Adrenal gland (tissue), 5 donors: ENCODE data around the gene ADGRB3.

ENCODE experiments used
- CTCF ChIP-seq, 6 experiments: fragments of 450-650 bp in 4 of 6; fragments of 200-600 bp in 2 of 6; sonication (generic) in 1 of 6; IDR thresholded peaks; 1 replicate in 5 of 6; 2 replicates in 1 of 6; pipeline versions ENCODE4 v1.5.1 to v1.8.0; 2016 to 2021; ENCODE audit warnings: antibody characterized with exemption in 6 of 6, mild to moderate bottlenecking in 2 of 6, moderate library complexity in 1 of 6
- POLR2A ChIP-seq, 2 donors: fragments of 450-650 bp; IDR thresholded peaks; one replicate each; pipeline ENCODE4 v1.6.1; 2017; ENCODE audit warnings: antibody characterized with exemption in 2 of 2, mild to moderate bottlenecking in 2 of 2, moderate library complexity in 1 of 2
- donor health status: DM: no; HTN: no; CAD: no.

GRCh38 chr6:69069881-69070280 lies 434.8 kb downstream of the ADGRB3 start:
- TF ChIP-seq CTCF (IDR thresholded peaks at IDR 0.05): no peak
- no peak for TF ChIP-seq POLR2A (IDR thresholded peaks at IDR 0.05)
